ENCODE results near the gene MZT2A. TPM values are rescaled to one million over a fixed set of nuclear protein-coding genes. Genes with fewer than 3 reads are reported as not detected.
"Not testable (repeated sequence)": the region's sequence is repeated elsewhere in the genome, so short reads cannot be mapped to it uniquely, and the experiment has no call there.

The MZT2A gene
- total and polyA plus RNA-seq, 5 donors from 2014 or later = 97.9 to 201 (median 122) TPM

- not testable (repeated sequence) for H3K36me3 ChIP-seq (ENCODE audit: control insufficient read depth, insufficient read depth, low read length); H3K27me3 ChIP-seq (ENCODE audit: control insufficient read depth, insufficient read depth, low read length); DNase-seq; ATAC-seq (ENCODE audit: low read depth in 2 of 2); H3K9me3 ChIP-seq (ENCODE audit: control insufficient read depth in 2 of 2, low read length in 2 of 2); H3K27ac ChIP-seq (ENCODE audit: insufficient read depth, low read length, poor library complexity, severe bottlenecking); H3K4me3 ChIP-seq (ENCODE audit: low read depth, low read length); H3K27ac Mint-ChIP-seq; H3K36me3 Mint-ChIP-seq; H3K9me3 Mint-ChIP-seq; H3K4me1 ChIP-seq (ENCODE audit: control insufficient read depth, insufficient read depth, low read length, poor library complexity, severe bottlenecking); H3K27me3 Mint-ChIP-seq
- Mint-ChIP-seq H3K4me1 (peaks cover 0 to 12% (median 3%) of the 10 kb centered on the region in 4 donors), H3K4me3 (peak overlapping the region in 1 of 4 donors; percentile 52)
Measured at GRCh38 chr2:131525256-131525655, 33.1 kb upstream of the MZT2A start.

- Mint-ChIP-seq H3K27ac (peak overlapping the region in 1 of 3 donors; percentile 48), H3K9me3 (no peaks in the 10 kb centered on the region), H3K4me1 (peaks cover 0 to under 1% (median 0%) of the 10 kb centered on the region in 4 donors)
Measured at GRCh38 chr2:131521961-131522781, 30.0 kb upstream of the MZT2A start.

DNA sequence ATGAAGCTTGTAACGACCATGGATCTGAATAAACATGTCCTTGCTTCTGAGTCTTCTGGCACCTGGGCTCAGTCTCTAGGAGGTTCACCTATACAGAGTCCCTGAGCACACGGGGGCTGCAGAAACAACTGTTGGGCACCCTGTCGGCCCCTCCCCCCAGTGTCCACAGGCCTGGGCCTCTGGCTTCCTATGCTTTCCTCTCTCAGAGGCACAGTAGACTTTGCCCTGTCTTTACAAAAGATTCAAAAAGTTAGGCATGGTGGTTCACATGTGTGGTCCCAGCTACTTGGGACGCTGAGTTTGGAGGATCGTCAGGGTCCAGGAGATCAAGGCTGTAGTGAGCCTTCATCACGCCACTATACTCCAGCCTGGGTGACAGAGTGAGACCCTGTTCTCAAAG is 29.3 kb upstream of the MZT2A start:
- H3K4me3 Mint-ChIP-seq; H3K36me3 ChIP-seq (ENCODE audit: control insufficient read depth, insufficient read depth, low read length); H3K36me3 Mint-ChIP-seq; H3K4me3 ChIP-seq (ENCODE audit: low read depth, low read length); DNase-seq; H3K9me3 ChIP-seq (ENCODE audit: control insufficient read depth in 2 of 2, low read length in 2 of 2); H3K4me1 ChIP-seq (ENCODE audit: control insufficient read depth, insufficient read depth, low read length, poor library complexity, severe bottlenecking); H3K27me3 ChIP-seq (ENCODE audit: control insufficient read depth, insufficient read depth, low read length); H3K4me1 Mint-ChIP-seq; H3K27ac ChIP-seq (ENCODE audit: insufficient read depth, low read length, poor library complexity, severe bottlenecking); H3K27me3 Mint-ChIP-seq; ATAC-seq (ENCODE audit: low read depth in 2 of 2); H3K9me3 Mint-ChIP-seq: not testable (repeated sequence)
- H3K27ac Mint-ChIP-seq = peak overlapping the region in 1 of 3 donors; percentile 48

More at GRCh38 chr2:131521961-131522781, 30.0 kb upstream of the MZT2A start:
- H3K27me3 Mint-ChIP-seq = no peaks in the 10 kb centered on the region
- ATAC-seq (ENCODE audit: low read depth in 2 of 2) = peak in 1 of 2 donors; percentile 14
- H3K36me3 ChIP-seq (ENCODE audit: control insufficient read depth, insufficient read depth, low read length) = peaks cover 4% of the 10 kb centered on the region
- no peaks in the 10 kb centered on the region for H3K9me3 ChIP-seq (ENCODE audit: control insufficient read depth in 2 of 2, low read length in 2 of 2)
- H3K27ac ChIP-seq (ENCODE audit: insufficient read depth, low read length, poor library complexity, severe bottlenecking) = no peak overlapping the region
- H3K4me1 ChIP-seq (ENCODE audit: control insufficient read depth, insufficient read depth, low read length, poor library complexity, severe bottlenecking) = peaks cover under 1% of the 10 kb centered on the region
- DNase-seq = no peak
- H3K36me3 Mint-ChIP-seq = peaks cover 4% of the 10 kb centered on the region
- H3K4me3 ChIP-seq (ENCODE audit: low read depth, low read length) = no peak overlapping the region
- no peaks in the 10 kb centered on the region for H3K27me3 ChIP-seq (ENCODE audit: control insufficient read depth, insufficient read depth, low read length)
- H3K4me3 Mint-ChIP-seq = no peak overlapping the region

- Histone ChIP-seq H3K36me3 (ENCODE audit: control insufficient read depth, insufficient read depth, low read length) (peaks cover 4% of the 10 kb centered on the region), H3K4me1 (ENCODE audit: control insufficient read depth, insufficient read depth, low read length, poor library complexity, severe bottlenecking) (no peaks in the 10 kb centered on the region), H3K27me3 (ENCODE audit: control insufficient read depth, insufficient read depth, low read length) (no peaks in the 10 kb centered on the region), H3K9me3 (ENCODE audit: control insufficient read depth in 2 of 2, low read length in 2 of 2) (no peaks in the 10 kb centered on the region), H3K27ac (ENCODE audit: insufficient read depth, low read length, poor library complexity, severe bottlenecking) (no peak overlapping the region), H3K4me3 (ENCODE audit: low read depth, low read length) (no peak overlapping the region)
- Mint-ChIP-seq H3K27me3 (no peaks in the 10 kb centered on the region), H3K9me3 (no peaks in the 10 kb centered on the region), H3K27ac (no peak overlapping the region), H3K36me3 (peaks cover 4% of the 10 kb centered on the region), H3K4me1 (no peaks in the 10 kb centered on the region), H3K4me3 (no peak overlapping the region)
- no peak for DNase-seq
- no peak for ATAC-seq (ENCODE audit: low read depth in 2 of 2)
Measured at GRCh38 chr2:131520526-131520925, 28.3 kb upstream of the MZT2A start.

DNA sequence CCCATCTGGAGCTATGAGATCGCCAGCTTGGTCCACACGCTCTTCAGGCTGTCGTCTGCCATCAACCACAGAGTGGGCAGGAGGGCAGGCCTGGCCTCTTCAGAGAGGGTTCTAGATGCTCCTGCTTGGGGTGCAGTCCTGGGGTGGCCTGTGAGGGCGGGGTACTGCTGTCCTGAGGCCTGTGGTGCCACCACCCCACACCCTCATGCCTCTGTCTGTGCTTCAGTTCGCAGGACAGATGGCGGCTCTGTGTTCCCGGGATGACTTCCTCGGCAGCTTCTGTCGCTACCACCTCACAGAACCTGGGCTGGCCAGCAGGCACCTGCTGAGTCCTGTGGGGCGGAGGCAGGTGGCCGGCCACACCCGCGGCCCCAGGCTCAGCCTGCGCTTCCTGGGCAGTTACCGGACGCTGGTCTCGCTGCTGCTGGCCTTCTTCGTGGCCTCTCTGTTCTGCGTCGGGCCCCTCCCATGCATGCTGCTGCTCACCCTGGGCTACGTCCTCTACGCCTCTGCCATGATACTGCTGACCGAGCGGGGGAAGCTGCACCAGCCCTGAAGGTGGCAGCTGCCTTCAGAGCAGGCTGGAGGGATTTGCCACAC is 27.8 kb upstream of the MZT2A start:
- H3K4me3 Mint-ChIP-seq; H3K9me3 Mint-ChIP-seq; H3K4me1 Mint-ChIP-seq; H3K36me3 Mint-ChIP-seq; DNase-seq; H3K27me3 Mint-ChIP-seq; H3K27ac Mint-ChIP-seq; ATAC-seq (ENCODE audit: low read depth in 2 of 2); H3K27me3 ChIP-seq (ENCODE audit: control insufficient read depth, insufficient read depth, low read length); H3K36me3 ChIP-seq (ENCODE audit: control insufficient read depth, insufficient read depth, low read length); H3K9me3 ChIP-seq (ENCODE audit: control insufficient read depth in 2 of 2, low read length in 2 of 2); H3K4me3 ChIP-seq (ENCODE audit: low read depth, low read length); H3K27ac ChIP-seq (ENCODE audit: insufficient read depth, low read length, poor library complexity, severe bottlenecking); H3K4me1 ChIP-seq (ENCODE audit: control insufficient read depth, insufficient read depth, low read length, poor library complexity, severe bottlenecking): not testable (repeated sequence)

GRCh38 chr2:131519466-131519865 is 27.3 kb upstream of the MZT2A start:
- no peaks in the 10 kb centered on the region for H3K9me3 ChIP-seq (ENCODE audit: control insufficient read depth in 2 of 2, low read length in 2 of 2)
- H3K36me3 ChIP-seq (ENCODE audit: control insufficient read depth, insufficient read depth, low read length) = peaks cover 4% of the 10 kb centered on the region
- Mint-ChIP-seq H3K4me1 (no peaks in the 10 kb centered on the region), H3K9me3 (no peaks in the 10 kb centered on the region), H3K27ac (peak overlapping the region in 1 of 3 donors; percentile 53), H3K4me3 (no peak overlapping the region), H3K27me3 (no peaks in the 10 kb centered on the region), H3K36me3 (peaks cover 4% of the 10 kb centered on the region)
- no peaks in the 10 kb centered on the region for H3K27me3 ChIP-seq (ENCODE audit: control insufficient read depth, insufficient read depth, low read length)
- ATAC-seq (ENCODE audit: low read depth in 2 of 2) (no peak), DNase-seq (no peak)
- no peak overlapping the region for H3K4me3 ChIP-seq (ENCODE audit: low read depth, low read length)
- no peaks in the 10 kb centered on the region for H3K4me1 ChIP-seq (ENCODE audit: control insufficient read depth, insufficient read depth, low read length, poor library complexity, severe bottlenecking)
- no peak overlapping the region for H3K27ac ChIP-seq (ENCODE audit: insufficient read depth, low read length, poor library complexity, severe bottlenecking)

GRCh38 chr2:131518531-131518930 is 26.3 kb upstream of the MZT2A start:
- H3K27me3 ChIP-seq (ENCODE audit: control insufficient read depth, insufficient read depth, low read length); H3K27me3 Mint-ChIP-seq; H3K4me1 ChIP-seq (ENCODE audit: control insufficient read depth, insufficient read depth, low read length, poor library complexity, severe bottlenecking); H3K4me3 ChIP-seq (ENCODE audit: low read depth, low read length); H3K9me3 ChIP-seq (ENCODE audit: control insufficient read depth in 2 of 2, low read length in 2 of 2); H3K27ac Mint-ChIP-seq; ATAC-seq (ENCODE audit: low read depth in 2 of 2); H3K36me3 ChIP-seq (ENCODE audit: control insufficient read depth, insufficient read depth, low read length); H3K36me3 Mint-ChIP-seq; H3K4me3 Mint-ChIP-seq; H3K9me3 Mint-ChIP-seq; DNase-seq; H3K4me1 Mint-ChIP-seq; H3K27ac ChIP-seq (ENCODE audit: insufficient read depth, low read length, poor library complexity, severe bottlenecking): not testable (repeated sequence)

DNA sequence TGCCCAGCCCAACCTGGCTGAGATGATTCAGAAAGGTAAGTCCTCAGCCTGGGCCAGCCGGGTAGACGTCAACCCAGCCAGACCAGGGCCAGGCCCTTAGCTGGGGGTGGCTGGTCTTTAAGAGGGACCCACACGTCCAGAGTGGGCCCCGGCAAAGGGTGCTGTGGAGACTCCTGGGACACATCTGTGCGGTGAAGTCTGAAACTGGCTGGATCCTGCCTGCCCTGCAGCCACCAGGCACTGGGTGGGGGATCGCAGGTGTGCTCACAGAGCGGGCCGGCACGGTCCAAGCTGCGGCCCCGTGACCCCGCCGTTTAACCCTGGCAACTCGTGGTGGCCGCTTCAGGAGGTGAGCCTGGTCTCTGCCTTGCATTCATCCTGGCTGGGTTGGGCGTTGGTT is 25.7 kb upstream of the MZT2A start:
- H3K4me3 Mint-ChIP-seq; H3K9me3 ChIP-seq (ENCODE audit: control insufficient read depth in 2 of 2, low read length in 2 of 2); H3K27ac ChIP-seq (ENCODE audit: insufficient read depth, low read length, poor library complexity, severe bottlenecking); H3K4me1 ChIP-seq (ENCODE audit: control insufficient read depth, insufficient read depth, low read length, poor library complexity, severe bottlenecking); H3K36me3 Mint-ChIP-seq; H3K27me3 ChIP-seq (ENCODE audit: control insufficient read depth, insufficient read depth, low read length); H3K27me3 Mint-ChIP-seq; H3K4me3 ChIP-seq (ENCODE audit: low read depth, low read length); ATAC-seq (ENCODE audit: low read depth in 2 of 2); DNase-seq; H3K36me3 ChIP-seq (ENCODE audit: control insufficient read depth, insufficient read depth, low read length); H3K27ac Mint-ChIP-seq; H3K4me1 Mint-ChIP-seq; H3K9me3 Mint-ChIP-seq: not testable (repeated sequence)
